Right lung (tissue), 5 donors: Measurements from ENCODE around the gene HLA-A. TPM values are rescaled to one million over a fixed set of nuclear protein-coding genes. Genes with fewer than 3 reads are reported as not detected.
A peak's percentile ranks its signal among the peaks of the same experiment; 100 is the strongest.
"Not testable (repeated sequence)": the region's sequence is repeated elsewhere in the genome, so short reads cannot be mapped to it uniquely, and the experiment has no call there.

Experiments
- DNase-seq, 2 donors: peaks; one replicate each; pipeline ENCODE4 v3.0.0-alpha.2; 2013
- polyA plus RNA-seq, 5 donors: library from polyadenylated mRNA; unstranded; fragments of 120-200 nt; gene quantifications; one replicate each; pipeline versions ENCODE4 v1.2.1 to v1.2.3, GENCODE V29; 2013; ENCODE audit warnings: inconsistent platforms in 1 of 5, low replicate concordance in 1 of 5; ENCODE audit not compliant: insufficient read length in 5 of 5, insufficient read depth in 1 of 5

HLA-A gene
- polyA plus RNA-seq, 5 donors, result 188 to 335 (median 269) TPM

GRCh38 chr6:29958046-29958445 is 15.7 kb downstream of the HLA-A start:
- DNase-seq, result no peak

DNA sequence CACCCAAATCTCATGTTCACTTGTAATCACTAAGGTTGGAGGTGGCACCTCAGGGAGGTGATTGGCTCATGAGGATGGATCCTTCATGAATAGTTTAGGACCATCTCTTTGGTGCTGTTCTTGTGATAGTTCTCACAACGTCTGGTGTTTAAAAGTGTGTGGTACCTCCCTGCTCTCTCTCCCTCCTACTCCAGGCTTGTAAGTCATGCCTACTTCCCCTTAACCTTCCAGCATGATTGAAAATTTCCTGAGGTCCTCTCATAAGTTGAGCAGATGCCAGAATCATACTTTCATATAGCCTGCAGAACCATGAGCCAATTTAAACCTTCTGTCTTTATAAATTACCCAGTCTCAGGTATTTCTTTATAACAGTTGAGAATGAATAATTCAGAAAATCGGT is 16.6 kb downstream of the HLA-A start:
- no peak for DNase-seq

DNA sequence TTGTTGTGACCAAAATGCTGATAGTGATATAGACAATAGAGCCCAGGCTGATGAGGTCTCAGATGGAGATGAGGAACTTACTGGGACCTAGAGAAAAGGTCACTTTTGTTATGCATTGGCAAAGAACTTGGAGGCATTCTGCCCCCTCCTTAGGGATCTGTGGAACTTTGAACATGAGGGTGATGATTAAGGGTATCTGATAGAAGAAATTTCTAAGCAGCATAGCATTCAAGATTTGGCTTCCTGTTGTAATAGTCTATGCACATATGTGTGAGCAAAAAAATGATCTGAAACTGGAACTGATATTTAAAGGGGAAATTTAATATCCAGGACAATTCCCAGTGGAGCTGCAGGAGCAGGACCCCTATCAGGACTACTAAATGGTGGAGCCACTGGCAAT is 17.1 kb downstream of the HLA-A start:
- DNase-seq, result no peak

DNA sequence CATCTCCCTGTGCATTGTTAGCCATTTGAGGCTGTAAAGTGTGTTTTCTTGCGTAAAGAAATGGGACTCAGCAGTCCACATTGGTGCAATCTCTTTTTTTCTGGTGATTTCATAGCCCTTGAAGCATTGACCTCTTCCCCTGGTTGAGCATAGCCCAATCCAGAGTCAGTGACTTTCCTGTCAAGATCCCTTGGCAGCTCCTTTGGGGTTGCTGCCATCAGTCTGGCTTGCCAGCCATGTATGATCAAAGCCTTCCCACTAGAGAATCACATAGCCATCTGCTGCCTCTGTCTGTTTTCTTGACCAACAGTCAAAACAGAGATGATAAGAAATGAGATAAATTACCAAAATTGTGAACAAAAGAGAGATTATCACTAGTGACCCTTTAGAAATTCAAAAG is 19.6 kb downstream of the HLA-A start:
- DNase-seq, result no peak

DNA sequence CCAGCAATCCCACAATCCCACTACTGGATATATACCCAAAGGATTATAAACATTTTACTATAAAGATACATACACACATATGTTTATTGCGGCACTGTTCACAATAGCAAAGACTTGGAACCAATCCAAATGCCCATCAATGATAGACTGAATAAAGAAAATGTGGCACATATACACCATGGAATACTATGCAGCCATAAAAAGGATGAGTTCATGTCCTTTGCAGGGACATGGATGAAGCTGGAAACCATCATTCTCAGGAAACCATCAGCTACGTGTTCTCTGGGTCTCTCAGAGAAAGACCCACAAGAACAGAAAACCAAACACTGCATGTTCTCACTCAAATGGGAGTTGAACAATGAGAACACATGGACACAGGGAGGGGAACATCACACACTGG is 21.4 kb downstream of the HLA-A start:
- DNase-seq, result not testable (repeated sequence)

DNA sequence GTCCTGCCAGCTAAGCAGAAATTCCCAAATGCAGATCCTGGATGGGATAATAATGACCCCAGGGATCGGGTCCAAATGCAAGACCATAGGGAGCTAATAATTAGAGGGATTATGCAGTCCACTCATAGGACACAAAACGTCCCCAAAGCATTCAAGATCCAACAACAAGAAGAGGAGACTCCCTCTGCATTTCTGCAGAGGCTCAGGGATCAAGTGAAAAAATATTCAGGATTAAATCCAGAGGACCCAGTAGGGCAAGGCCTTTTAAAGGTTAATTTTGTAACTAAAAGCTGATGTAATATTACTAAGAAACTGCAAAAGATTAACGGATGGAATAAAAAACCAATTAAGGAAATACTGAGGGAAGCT is 22.2 kb downstream of the HLA-A start:
- DNase-seq, result no peak

GRCh38 chr6:29964887-29965562 is 22.7 kb downstream of the HLA-A start:
- peak; percentile 43 to 59 for DNase-seq

DNA sequence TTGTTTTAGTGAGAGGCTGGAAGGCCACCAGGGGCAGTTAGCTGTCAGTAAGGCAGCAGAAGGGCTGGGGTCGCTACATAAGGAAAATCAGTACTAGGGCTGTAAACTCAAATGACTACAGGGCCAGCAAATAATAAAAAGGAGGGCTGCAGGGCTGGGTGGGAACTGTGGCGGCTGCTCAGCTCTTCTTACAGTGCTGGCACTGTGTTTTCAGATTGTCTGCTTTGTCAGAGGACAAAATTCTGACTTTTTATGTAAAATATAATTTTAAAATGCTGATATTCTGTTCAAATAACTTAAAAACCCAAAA is 23.2 kb downstream of the HLA-A start:
- DNase-seq, result no peak

DNA sequence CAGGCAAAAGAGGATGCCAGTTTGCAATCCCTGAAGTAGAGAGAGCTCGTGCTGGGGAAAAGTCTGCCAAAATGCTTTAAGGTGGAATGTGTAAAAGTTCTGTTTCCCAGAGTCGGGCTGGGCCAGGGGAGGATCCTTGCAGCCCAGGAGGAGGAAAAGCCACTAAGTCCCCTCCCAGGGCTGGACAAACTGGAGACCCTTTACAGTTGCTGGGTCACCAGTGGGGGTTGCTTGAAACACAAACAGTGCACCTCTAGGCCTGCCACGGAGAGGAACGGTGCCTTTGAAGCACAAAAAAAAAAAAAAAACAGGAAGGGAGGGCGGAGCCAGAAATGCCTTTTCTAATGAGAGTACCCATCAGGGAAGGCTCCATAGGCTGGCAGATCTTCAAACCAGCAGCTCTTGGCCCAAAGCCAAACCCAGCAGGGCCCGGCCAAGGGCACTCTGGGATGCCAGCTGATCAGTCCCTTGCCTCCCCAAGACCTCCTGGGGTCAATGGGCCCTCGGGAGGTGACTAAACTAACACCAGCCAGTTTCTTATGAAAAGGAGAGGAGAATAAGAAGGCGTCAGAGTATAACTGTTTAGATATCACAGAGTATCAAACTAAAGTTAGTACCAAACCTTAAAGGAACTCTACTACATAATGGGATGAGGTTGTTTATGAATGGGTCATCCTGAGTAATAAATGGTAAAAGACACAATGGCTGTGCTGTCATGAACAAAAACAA is 23.7 kb downstream of the HLA-A start:
- DNase-seq, result peak; percentile 56 to 57

- no peak for DNase-seq
These were observed 25.2 kb downstream of the HLA-A start for GRCh38 chr6:29967379-29968010.

DNA sequence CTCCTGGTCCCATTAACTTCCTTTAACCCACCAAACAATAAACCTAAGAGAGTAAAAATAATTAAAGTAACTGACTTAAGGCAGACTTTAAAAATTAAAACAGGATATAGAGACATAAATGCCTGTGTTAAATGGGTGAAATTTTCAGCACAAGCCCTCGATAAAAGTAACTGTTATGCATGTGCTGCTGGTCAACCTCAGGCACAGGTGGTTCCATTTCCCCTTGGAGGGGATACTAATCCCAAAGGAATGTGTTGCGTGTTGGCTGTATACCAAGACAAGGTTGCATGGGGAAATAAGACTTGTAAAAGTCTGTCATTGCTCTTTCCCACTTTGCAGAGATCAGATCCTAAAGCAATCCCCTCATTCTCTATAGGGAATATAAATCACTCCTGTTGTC is 25.8 kb downstream of the HLA-A start:
- no peak for DNase-seq

DNA sequence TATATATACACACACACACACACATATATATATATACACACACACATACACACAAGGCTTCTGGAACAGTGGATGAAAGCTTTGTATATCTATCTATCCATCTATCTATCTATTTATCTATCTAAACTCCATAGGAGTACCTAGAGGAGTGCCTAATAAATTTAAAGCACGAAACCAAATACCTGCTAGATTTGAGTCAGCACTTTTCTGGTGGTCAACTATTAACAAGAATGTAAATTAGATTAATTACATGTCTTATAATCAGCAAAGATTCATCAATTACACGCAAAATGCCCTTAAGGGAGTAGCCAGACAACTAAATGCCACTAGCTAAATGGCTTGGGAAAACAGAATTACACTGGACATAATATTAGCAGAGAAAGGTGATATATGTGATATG is 26.6 kb downstream of the HLA-A start:
- no peak for DNase-seq

DNA sequence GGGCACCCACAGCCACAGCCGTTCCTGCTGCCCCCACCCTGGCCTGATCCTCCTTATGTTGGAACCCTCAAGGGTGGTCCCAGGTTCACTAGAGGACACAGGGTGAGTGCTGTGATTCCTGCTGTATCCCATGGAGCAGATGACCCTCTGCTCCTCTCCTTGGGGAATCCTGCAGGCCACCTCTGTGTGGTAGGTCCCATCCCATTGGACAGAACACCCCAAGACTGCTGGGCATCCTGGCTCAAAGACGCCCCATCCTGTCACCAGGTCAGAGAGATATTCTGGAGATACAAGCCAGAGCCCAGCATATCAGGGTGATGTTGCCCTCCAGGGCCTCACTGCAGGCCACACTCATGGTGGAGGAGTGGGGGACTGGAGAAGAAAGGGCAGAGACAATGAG is 28.4 kb downstream of the HLA-A start:
- DNase-seq, result no peak

DNA sequence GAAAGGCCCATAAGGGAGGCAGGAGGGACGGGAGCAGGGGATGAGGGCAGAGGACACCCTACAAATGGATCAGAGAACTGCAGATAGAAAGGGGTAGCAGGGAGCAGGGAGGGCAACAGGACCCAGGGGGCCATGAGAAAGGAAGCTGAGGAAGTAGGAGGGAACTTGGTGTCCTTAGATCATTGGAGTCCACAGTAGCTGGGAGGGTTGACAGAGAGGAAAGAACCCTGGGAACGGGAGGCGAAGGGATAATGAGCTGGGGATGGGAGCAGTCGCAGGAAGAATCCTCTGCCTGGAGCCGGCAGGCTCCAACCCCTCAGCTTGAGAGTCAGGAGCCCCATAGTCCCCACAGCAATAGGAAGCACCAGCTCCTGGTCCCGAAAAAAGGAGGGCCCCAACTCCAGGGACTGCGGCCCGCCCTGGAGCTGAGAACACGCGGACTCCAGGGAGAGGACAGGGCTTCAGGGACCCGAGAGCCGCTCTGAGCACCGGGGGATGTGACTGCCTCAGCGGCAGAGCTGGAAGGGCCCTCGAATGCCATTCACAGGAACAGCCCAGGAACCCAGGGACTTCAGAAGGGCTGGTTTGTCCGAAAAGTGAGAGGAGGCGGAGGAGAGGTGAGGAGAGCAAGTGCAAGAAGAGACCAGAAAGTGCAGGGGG is 32.7 kb downstream of the HLA-A start:
- DNase-seq, result no peak

GRCh38 chr6:29975561-29975907 is 33.2 kb downstream of the HLA-A start:
- DNase-seq, result no peak

DNA sequence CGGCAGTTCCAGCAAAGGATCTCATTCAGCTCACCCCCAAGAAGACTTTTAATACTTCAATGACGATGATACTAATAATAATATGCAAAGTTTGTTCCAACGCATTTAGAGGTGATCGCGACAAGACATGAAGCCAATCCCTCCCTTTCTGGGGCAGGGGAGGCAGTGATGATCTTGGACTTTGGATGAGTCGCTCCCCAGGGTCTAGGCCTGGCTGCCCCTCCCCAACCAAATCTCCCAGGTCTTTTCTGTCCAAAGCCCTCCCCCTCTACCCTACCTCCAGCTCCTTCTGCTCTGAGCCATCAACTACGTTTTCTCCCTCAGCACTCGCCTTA is 33.9 kb downstream of the HLA-A start:
- DNase-seq, result no peak

GRCh38 chr6:29976588-29977424 is 34.5 kb downstream of the HLA-A start:
- peak; percentile 65 for DNase-seq

- no peak for DNase-seq
These were observed 35.0 kb downstream of the HLA-A start for GRCh38 chr6:29977425-29977727.

DNA sequence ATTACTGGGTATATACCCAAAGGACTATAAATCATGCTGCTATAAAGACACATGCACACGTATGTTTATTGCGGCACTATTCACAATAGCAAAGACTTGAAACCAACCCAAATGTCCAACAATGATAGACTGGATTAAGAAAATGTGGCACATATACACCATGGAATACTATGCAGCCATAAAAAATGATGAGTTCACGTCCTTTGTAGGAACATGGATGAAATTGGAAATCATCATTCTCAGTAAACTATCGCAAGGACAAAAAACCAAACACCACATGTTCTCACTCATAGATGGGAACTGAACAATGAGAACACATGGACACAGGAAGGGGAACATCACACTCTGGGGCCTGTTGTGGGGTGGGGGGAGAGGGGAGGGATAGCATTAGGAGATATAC is 37.7 kb downstream of the HLA-A start:
- DNase-seq, result not testable (repeated sequence)

- DNase-seq, result no peak
These were observed 38.2 kb downstream of the HLA-A start for GRCh38 chr6:29980511-29980910.

DNA sequence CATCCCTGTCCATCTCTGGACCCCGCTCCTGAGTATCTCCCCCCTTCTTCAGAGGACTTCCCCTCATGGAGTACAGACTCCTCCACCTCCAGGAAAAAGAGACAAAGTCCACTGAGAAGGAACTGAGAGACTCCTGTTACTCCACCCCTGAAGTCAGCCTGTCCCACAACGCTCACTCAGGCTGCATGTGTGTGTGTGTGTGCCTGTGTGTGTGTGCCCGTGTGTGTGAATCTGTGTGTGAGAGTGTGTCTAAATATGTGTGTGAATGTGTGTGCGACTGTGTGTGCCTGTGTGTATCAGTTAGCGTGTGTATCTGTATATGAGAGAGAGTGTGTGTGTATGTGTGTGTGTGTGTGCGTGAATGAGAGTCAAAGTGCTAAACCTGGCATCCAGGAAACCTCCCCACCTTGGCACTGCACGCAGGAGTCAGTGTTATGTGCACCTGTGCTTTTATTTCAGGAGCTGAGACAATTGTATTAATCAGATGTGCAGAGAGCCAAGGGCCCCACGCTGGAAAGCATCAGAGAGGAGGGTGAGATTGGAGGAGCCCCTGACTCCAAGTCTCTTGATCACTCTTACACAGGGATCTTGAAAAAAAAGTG is 39.0 kb downstream of the HLA-A start:
- DNase-seq, result no peak

- no peak for DNase-seq
These were observed 39.8 kb downstream of the HLA-A start for GRCh38 chr6:29982097-29982496.
